ENCODE measurements around the gene KCND2. TPM values are rescaled to one million over a fixed set of nuclear protein-coding genes. Genes with fewer than 3 reads are reported as not detected.

Gene KCND2
- total RNA-seq, 1 donor from 2014 or later, result 1.3 TPM

- no peak for DNase-seq
Observed at GRCh38 chr7:120709252-120709971, 436.4 kb downstream of the KCND2 start.

DNA sequence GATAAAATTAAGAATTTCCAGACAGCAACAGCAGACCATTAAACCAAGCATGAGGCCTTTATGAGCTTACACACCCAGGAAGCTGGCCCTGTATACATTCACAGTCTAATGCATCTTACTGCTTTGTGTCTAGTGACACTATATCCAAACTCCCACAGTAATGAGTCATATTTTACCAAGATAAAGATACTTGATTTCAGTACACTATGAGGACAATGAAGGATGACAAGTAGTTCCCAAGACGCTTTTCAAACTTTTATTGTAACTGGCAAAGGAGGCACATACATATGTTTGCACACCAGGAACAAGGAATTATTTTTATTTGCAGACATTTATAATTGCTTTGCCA is 437.0 kb downstream of the KCND2 start:
- DNase-seq, result no peak

- DNase-seq, result no peak
Observed at GRCh38 chr7:120714945-120715344, 442.0 kb downstream of the KCND2 start.

DNA sequence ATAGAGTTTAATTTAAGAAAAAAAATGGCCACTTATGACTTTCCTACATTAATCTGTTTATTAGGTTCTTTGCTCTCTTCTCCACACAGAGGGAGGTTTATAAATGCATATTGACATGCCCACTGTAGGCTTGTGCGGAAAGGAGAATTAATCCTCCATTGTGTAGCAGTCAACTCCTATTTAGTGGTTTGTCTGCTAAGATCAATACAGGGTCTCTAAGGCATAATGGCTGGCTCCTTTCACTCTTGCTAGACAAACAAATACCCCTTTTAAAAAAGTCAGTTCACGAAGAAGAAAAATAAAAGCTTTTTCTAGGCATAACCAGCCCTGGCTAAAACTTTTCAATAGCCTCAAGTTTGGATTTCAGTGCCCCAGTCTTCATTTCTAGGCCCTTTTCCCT is 443.3 kb downstream of the KCND2 start:
- DNase-seq, result no peak

GRCh38 chr7:120717166-120717565 is 444.2 kb downstream of the KCND2 start:
- no peak for DNase-seq

- DNase-seq, result no peak
Observed at GRCh38 chr7:120718361-120718760, 445.4 kb downstream of the KCND2 start.

- no peak for DNase-seq
Observed at GRCh38 chr7:120720317-120720716, 447.3 kb downstream of the KCND2 start.

- DNase-seq, result no peak
Observed at GRCh38 chr7:120723465-120724385, 450.8 kb downstream of the KCND2 start.

DNA sequence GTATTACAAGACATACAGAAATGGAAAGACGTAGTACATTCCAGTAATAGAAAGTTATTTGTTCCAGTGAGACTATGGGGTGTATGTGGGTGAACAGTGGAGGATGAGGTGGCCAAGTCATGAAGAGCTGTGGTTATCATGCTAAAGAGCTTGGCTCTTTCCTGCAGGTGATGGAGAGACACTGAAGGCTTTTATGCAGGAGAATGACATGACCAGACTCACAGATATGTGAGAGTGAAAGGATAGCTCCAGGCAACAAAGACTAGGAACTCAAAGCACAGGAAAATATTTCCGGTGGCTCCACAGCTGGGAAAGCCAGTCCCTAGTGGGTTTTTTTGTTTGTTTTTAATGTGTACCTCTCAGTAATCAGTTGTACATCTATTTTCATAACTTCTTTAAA is 451.5 kb downstream of the KCND2 start:
- DNase-seq, result no peak

- DNase-seq, result no peak
Observed at GRCh38 chr7:120724955-120725354, 452.0 kb downstream of the KCND2 start.

- DNase-seq, result peak; percentile 73
Observed at GRCh38 chr7:120725376-120726039, 452.5 kb downstream of the KCND2 start.

DNA sequence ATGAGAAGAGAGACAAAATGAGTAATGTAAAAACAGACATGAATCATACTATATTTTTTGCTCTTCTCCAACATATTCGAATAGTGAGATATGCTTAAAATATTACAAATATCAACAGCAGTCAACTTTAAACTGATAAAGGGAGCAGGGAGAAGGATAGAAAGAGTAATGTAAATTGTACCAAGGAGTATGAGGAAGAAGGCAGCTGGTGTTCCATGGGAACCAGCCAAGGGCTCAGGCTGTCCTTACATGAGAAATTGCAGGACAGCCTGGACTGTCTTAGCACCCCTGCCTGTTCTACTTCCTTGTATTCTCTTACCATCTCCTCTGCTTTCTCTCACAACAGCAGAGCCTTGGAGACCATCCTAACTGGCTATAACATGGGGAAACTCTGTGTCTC is 456.3 kb downstream of the KCND2 start:
- DNase-seq, result no peak

DNA sequence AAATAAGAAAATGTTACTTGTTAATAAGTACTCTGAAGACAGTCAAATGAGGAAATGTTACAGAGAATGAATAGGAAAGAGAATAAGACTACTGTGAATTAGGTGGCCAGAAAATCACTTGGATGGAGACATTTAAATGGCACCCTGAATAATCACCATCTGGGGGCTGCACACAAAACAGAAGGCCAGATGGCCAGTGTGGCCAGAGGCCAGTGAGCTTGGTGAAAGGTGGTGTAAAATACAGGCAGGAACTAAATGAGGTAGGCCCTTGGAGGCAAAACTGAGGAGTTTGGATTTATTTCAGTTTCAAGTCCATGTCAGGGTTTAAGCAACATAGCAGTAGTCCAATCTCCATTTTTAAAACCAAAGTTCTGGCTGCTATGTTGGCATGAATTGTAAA is 458.3 kb downstream of the KCND2 start:
- no peak for DNase-seq

DNA sequence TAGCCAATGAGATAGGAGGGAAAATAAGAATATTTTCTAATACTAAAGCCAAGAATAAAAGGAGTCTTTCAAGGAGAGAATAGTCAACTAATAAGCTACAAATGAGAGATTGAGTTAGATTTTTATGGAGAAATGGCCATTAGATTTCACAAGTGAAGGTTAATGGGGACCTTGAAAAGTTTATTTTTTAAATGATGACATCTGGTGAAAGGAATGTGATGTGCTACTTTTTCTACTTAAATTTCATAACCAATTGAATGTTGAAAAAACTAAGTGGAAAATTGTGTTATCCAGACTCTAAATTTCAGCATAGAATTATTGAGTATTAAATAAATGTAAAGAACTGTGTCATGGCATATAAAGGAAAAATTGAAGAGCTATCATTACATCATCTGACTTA is 459.3 kb downstream of the KCND2 start:
- DNase-seq, result no peak

- DNase-seq, result no peak
Observed at GRCh38 chr7:120733143-120733542, 460.2 kb downstream of the KCND2 start.

GRCh38 chr7:120733835-120734234 is 460.9 kb downstream of the KCND2 start:
- no peak for DNase-seq

- no peak for DNase-seq
Observed at GRCh38 chr7:120735791-120736190, 462.8 kb downstream of the KCND2 start.

DNA sequence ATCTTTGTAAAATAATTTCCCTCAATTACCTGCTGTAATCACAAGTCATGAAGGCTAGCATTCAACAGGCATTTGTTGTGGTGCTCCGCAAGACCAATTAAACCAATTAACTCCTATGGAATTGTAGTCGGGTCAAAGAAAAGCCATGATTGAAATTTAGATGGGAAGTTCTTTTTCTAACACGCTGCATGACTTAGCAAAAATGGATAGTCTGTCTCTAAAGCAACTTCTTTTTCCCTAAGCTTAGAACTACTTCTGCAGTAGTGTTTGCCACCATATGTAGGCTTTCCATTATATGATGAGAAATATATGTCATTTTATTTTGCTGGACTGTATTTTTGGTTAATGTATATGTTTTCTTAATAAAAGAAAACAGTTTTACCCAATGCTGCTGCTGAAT is 465.8 kb downstream of the KCND2 start:
- DNase-seq, result no peak

DNA sequence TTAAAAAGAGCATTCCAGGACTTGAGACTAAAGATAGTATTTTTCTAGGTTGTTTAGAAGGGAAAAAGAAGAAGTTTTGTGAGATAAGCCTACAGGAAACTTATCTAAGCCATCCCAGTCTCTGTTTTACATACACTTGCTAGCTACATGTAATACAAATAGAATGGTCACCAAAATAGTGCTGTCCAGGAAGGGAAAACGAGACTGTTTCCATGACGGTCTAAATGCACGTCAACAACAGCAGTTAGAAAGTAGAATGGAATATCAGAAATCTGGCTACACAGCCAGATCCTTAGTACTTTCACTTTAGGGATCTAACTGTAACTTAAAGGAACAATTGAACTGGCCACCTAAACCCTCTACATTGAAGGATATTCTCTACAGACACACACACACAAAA is 467.4 kb downstream of the KCND2 start:
- DNase-seq, result peak; percentile 55

DNA sequence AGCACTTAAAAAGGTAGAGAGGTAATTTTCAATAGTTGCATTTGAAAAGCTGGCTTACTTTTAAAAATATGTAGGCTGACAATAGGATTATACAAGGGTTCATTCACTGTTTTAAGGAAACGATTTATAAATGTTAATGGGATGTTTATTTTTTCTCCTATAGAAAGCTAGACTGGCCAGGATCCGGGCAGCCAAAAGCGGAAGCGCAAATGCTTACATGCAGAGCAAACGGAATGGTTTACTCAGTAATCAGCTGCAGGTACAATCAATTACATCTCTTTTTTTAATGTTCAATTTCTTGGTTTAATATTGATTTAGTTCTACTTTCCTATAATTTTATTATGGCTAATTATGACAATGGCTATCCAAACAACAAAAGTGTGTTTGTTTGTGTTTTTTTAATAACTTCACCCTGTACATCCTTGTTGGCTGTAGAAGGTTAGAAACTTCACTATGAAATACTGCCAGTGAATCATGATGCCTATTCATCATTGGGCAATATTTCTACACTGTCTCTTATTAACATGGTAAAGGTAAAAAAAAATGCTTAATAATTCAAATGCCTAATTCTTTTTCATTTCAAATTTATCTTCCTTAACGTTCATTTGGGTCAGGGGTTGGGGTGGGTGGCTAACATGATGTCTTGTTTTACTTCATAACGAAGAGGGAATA is 468.5 kb downstream of the KCND2 start:
- no peak for DNase-seq

- peak; percentile 75 for DNase-seq
Observed at GRCh38 chr7:120742372-120742771, 469.4 kb downstream of the KCND2 start.

- no peak for DNase-seq
Observed at GRCh38 chr7:120743128-120743527, 470.2 kb downstream of the KCND2 start.

DNA sequence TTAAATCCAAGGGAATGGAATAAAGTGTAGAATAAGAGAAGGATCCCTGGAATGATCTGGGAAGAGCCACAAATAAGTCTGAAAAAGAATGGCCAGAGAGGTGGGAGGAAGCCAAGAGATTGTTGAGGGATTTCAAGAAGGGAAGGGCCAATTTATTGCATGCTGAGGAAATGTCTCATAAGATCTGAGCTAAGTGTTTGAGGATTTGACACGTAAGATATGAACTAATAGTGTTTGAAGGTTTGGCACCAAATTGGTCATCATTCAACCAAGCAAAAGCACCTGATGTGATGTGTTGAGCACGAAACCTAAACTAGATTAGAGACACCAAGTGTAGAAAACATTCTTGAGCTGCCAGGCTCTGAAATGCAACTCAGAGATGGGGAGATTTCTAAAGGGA is 487.1 kb downstream of the KCND2 start:
- DNase-seq, result no peak

All from tongue (tissue), 2 donors.